T-helper 1 cell treated with Interleukin-12 subunit alpha and Interleukin-12 subunit beta and Interleukin-4 antibody, amounts not matched to agents 30 μg/mL and 1 μg/mL, for 36 hours (primary cell): Measurements from ENCODE around the gene PLCL1.

Experiments used
- H3K27ac Mint-ChIP-seq: one replicate; pipeline ENCODE4 v1.8.0; 2021; ENCODE audit warnings: mild to moderate bottlenecking, mixed read lengths
- H3K27me3 Mint-ChIP-seq: one replicate; pipeline ENCODE4 v1.8.0; 2021; ENCODE audit warnings: low read depth, mixed read lengths
- H3K36me3 Mint-ChIP-seq: one replicate; pipeline ENCODE4 v1.8.0; 2021; ENCODE audit warnings: low read depth, mixed read lengths
- H3K4me1 Mint-ChIP-seq: one replicate; pipeline ENCODE4 v1.8.0; 2021; ENCODE audit warnings: low read depth, mixed read lengths
- H3K4me3 Mint-ChIP-seq: one replicate; pipeline ENCODE4 v1.8.0; 2021; ENCODE audit warnings: mild to moderate bottlenecking, moderate library complexity, mixed read lengths
- H3K9me3 Mint-ChIP-seq: one replicate; pipeline ENCODE4 v1.8.0; 2021; ENCODE audit warnings: mixed read lengths

Gene PLCL1

DNA sequence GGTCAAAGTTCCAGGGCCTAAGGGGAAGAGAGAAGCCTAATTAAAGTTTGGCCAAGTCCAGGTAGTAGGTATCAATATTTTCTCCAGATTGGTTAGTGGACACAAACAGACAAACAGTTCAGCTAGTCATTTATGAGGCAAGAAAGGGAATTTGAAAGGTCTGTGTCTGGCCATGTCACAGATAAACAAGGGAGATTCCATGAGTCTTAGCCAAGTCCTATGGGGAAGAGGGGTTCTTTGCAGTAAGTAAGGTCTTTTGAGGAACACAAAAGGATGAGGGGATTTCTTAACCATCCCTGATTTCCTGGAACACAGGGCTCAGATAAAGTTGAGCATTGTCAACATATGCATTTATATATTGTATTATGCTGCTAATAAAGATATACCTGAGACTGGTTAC, 310.8 kb downstream of the PLCL1 start:
- no peak overlapping the region for H3K27ac Mint-ChIP-seq
- H3K9me3 Mint-ChIP-seq: no peaks in the 10 kb centered on the region
- H3K4me1 Mint-ChIP-seq: no peaks in the 10 kb centered on the region
- no peaks in the 10 kb centered on the region for H3K36me3 Mint-ChIP-seq
- H3K4me3 Mint-ChIP-seq: no peak overlapping the region
- H3K27me3 Mint-ChIP-seq: no peaks in the 10 kb centered on the region

GRCh38 chr2:198116756-198117155, 312.4 kb downstream of the PLCL1 start:
- no peaks in the 10 kb centered on the region for H3K4me1 Mint-ChIP-seq
- no peak overlapping the region for H3K27ac Mint-ChIP-seq

GRCh38 chr2:198117406-198118041, 313.1 kb downstream of the PLCL1 start:
- Mint-ChIP-seq H3K9me3 (no peaks in the 10 kb centered on the region), H3K4me3 (no peak overlapping the region), H3K27ac (no peak overlapping the region), H3K4me1 (no peaks in the 10 kb centered on the region), H3K36me3 (no peaks in the 10 kb centered on the region), H3K27me3 (no peaks in the 10 kb centered on the region)

More at GRCh38 chr2:198116756-198117155, 312.4 kb downstream of the PLCL1 start:
- Mint-ChIP-seq H3K4me3 (no peak overlapping the region), H3K36me3 (no peaks in the 10 kb centered on the region), H3K27me3 (no peaks in the 10 kb centered on the region), H3K9me3 (no peaks in the 10 kb centered on the region)

DNA sequence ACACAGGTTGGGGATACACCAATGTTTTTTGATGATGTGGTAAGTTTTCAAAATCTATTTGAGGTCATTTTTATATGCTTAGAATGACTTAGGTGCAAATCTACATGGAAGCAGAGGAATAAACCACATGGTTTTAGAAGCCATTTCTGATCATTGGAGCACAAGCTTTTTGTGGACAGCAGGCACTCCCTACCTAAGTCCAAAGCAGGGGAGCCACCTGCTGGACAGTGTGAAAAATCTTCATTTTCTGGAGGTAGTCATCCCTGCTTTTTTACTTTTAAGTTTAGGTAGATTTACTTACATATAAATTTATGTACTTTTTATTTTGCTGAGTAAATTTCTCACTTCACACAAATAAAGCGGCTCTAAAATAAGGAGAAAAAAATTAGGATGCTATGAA, 323.2 kb downstream of the PLCL1 start:
- H3K4me1 Mint-ChIP-seq: no peaks in the 10 kb centered on the region
- H3K9me3 Mint-ChIP-seq: no peaks in the 10 kb centered on the region
- H3K27me3 Mint-ChIP-seq: peaks cover 4% of the 10 kb centered on the region
- no peak overlapping the region for H3K4me3 Mint-ChIP-seq
- H3K36me3 Mint-ChIP-seq: no peaks in the 10 kb centered on the region
- no peak overlapping the region for H3K27ac Mint-ChIP-seq

DNA sequence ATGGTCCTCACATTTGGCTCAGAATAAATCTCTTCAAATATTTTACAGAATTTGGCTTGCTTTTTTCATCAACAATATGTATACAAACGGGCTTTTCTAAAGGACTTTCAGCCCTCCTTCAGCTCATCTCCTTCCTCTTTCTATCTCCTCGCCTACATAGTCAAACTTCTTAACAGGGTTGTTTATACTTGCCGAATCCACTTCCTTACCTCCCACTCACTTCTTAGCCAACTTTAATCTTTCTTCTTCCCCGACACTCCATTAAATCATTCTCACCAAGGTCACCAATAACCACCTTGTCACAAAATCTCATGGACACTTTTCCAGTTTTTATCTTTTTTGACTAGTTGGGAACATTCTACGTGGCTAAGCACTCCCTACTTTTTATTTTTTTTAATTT, 325.2 kb downstream of the PLCL1 start:
- H3K4me3 Mint-ChIP-seq: no peak overlapping the region
- no peaks in the 10 kb centered on the region for H3K4me1 Mint-ChIP-seq
- H3K36me3 Mint-ChIP-seq: no peaks in the 10 kb centered on the region
- H3K9me3 Mint-ChIP-seq: no peaks in the 10 kb centered on the region
- peaks cover 4% of the 10 kb centered on the region for H3K27me3 Mint-ChIP-seq
- no peak overlapping the region for H3K27ac Mint-ChIP-seq

- Mint-ChIP-seq H3K4me1 (no peaks in the 10 kb centered on the region), H3K36me3 (no peaks in the 10 kb centered on the region), H3K27ac (no peak overlapping the region), H3K4me3 (no peak overlapping the region), H3K9me3 (peaks cover 6% of the 10 kb centered on the region), H3K27me3 (peaks cover 4% of the 10 kb centered on the region)
Observed at GRCh38 chr2:198134293-198134955, 330.0 kb downstream of the PLCL1 start.

- Mint-ChIP-seq H3K4me3 (no peak overlapping the region), H3K4me1 (no peaks in the 10 kb centered on the region), H3K36me3 (no peaks in the 10 kb centered on the region), H3K27me3 (peaks cover 4% of the 10 kb centered on the region), H3K27ac (no peak overlapping the region), H3K9me3 (peaks cover 6% of the 10 kb centered on the region)
Observed at GRCh38 chr2:198135481-198135934, 331.1 kb downstream of the PLCL1 start.

DNA sequence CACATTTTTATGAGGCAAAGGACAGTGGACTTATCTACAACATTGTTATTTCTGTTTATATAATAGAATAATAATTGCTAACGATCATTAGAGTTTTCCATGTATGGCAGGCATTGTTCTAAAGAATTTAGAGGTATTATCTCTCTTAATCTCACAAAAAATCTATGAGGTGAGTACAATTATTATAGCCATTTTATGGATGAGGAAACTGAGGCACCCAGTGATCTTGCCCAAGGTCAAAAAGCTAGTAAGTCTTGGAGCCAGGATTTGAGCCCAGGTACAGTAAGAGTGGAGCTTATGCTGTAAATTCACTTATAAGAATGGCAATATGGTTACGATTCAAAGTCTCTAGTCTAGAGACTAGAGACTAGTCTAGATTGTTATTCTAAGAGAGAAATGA, 331.7 kb downstream of the PLCL1 start:
- Mint-ChIP-seq H3K4me3 (no peak overlapping the region), H3K27ac (no peak overlapping the region), H3K9me3 (peaks cover 6% of the 10 kb centered on the region), H3K36me3 (no peaks in the 10 kb centered on the region), H3K27me3 (no peaks in the 10 kb centered on the region), H3K4me1 (no peaks in the 10 kb centered on the region)

GRCh38 chr2:198137733-198138132, 333.3 kb downstream of the PLCL1 start:
- Mint-ChIP-seq H3K9me3 (peaks cover 6% of the 10 kb centered on the region), H3K27me3 (no peaks in the 10 kb centered on the region), H3K36me3 (no peaks in the 10 kb centered on the region), H3K4me3 (no peak overlapping the region), H3K4me1 (no peaks in the 10 kb centered on the region), H3K27ac (no peak overlapping the region)

GRCh38 chr2:198141726-198142125, 337.3 kb downstream of the PLCL1 start:
- H3K27ac Mint-ChIP-seq: no peak overlapping the region

GRCh38 chr2:198143156-198143555, 338.8 kb downstream of the PLCL1 start:
- Mint-ChIP-seq H3K27me3 (peaks cover 4% of the 10 kb centered on the region), H3K4me3 (no peak overlapping the region), H3K4me1 (no peaks in the 10 kb centered on the region), H3K9me3 (peaks cover under 1% of the 10 kb centered on the region), H3K36me3 (no peaks in the 10 kb centered on the region), H3K27ac (no peak overlapping the region)

More at GRCh38 chr2:198141726-198142125, 337.3 kb downstream of the PLCL1 start:
- peaks cover 6% of the 10 kb centered on the region for H3K9me3 Mint-ChIP-seq
- no peaks in the 10 kb centered on the region for H3K4me1 Mint-ChIP-seq
- no peaks in the 10 kb centered on the region for H3K36me3 Mint-ChIP-seq
- H3K27me3 Mint-ChIP-seq: no peaks in the 10 kb centered on the region
- H3K4me3 Mint-ChIP-seq: no peak overlapping the region

DNA sequence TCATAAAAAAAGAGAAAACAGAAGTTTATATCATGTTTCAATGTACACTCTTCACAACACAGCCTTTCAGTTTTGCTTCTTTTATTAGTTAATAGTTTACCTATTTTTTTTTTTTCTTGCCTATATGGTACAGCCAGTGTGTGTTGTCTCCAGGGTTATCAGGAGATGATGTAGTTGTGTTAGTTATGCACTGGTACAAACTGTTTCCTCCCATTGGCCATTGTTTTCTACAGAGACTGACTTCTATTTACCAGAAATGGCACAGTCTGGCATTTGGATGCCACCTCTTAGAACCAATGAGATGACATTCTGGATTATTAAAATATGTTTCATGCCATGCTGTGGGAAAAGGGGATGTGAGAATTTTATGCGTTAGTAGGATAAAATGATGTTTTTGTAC, 339.4 kb downstream of the PLCL1 start:
- peaks cover 4% of the 10 kb centered on the region for H3K27me3 Mint-ChIP-seq
- H3K4me1 Mint-ChIP-seq: no peaks in the 10 kb centered on the region
- no peak overlapping the region for H3K27ac Mint-ChIP-seq
- no peaks in the 10 kb centered on the region for H3K36me3 Mint-ChIP-seq
- H3K9me3 Mint-ChIP-seq: no peaks in the 10 kb centered on the region
- H3K4me3 Mint-ChIP-seq: no peak overlapping the region

GRCh38 chr2:198144660-198145059, 340.3 kb downstream of the PLCL1 start:
- Mint-ChIP-seq H3K4me3 (no peak overlapping the region), H3K9me3 (no peaks in the 10 kb centered on the region), H3K36me3 (no peaks in the 10 kb centered on the region), H3K27ac (no peak overlapping the region), H3K27me3 (peaks cover 4% of the 10 kb centered on the region), H3K4me1 (no peaks in the 10 kb centered on the region)

DNA sequence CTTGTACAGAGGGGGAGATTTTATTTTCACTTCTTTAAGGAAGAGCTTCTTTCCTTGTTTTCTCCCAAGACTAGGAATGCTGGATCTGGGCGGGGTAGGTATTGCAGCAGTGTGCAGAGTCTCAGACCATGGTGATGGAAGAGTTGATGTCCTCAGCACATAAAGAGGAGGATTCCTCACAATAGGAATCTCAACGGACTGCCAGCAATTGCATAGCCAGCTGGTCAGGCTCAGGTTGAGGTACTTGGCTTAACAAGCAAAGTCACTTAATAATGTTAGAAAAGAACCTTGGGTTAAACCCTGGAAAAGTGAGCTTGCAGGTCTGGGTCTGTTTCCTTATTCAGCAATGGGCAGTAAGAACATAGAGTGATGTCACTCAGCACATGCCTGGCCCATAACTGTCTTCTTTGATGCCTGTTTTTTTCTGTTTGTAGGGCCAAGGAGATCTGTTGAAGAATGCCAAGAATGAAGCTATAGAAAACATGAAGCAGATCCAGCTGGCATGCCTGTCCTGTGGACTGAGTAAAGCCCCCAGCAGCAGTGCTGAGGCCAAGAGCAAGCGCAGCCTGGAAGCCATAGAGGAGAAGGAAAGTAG, 342.1 kb downstream of the PLCL1 start:
- H3K36me3 Mint-ChIP-seq: no peaks in the 10 kb centered on the region
- H3K27ac Mint-ChIP-seq: no peak overlapping the region
- no peaks in the 10 kb centered on the region for H3K9me3 Mint-ChIP-seq

DNA sequence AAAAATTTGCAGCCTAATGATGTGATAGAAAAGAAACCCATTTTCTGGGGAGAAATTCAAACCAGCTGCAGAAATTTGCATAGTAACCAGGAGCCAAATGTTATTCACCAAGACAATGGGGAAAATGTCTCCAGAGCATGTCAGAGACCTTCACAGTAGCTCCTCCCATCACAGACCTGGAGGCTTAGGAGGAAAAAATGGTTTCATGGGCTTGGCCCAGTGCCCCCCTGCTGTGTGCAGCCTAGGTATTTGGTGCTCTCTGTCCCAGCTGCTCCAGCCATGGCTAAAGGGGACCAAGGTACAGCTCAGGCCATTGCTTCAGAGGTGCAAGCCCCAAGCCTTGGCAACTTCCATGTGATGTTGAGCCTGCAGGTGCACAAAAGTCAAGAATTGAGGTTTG, 352.9 kb downstream of the PLCL1 start:
- Mint-ChIP-seq H3K4me1 (no peaks in the 10 kb centered on the region), H3K9me3 (peaks cover 6% of the 10 kb centered on the region), H3K27ac (no peak overlapping the region), H3K36me3 (no peaks in the 10 kb centered on the region), H3K27me3 (peaks cover 4% of the 10 kb centered on the region), H3K4me3 (no peak overlapping the region)

More for the DNA sequence above, 342.1 kb downstream of the PLCL1 start:
- Mint-ChIP-seq H3K27me3 (peaks cover 4% of the 10 kb centered on the region), H3K4me3 (no peak overlapping the region), H3K4me1 (no peaks in the 10 kb centered on the region)
